ENCODE measurements around the gene LOC128125822.

DNA sequence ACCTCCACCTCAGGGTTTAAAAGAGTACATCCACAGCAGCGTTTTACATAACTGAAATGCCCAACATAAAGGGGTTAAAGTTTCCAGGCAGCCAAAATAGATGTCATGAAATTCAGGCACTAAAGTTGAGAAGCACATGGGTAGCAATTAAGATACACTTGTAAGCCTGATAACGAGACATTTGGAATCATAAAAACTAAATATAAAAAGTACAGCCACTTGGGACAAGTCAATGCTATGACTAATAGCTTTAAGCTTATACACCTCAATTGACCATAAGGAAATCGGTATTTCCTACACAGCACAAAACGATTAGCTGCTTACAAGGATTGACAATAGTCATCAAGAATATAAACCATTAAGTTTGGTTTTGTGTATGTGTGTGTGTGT is 11.8 kb downstream of the LOC128125822 start:
- TF ChIP-seq, protein P1, sequence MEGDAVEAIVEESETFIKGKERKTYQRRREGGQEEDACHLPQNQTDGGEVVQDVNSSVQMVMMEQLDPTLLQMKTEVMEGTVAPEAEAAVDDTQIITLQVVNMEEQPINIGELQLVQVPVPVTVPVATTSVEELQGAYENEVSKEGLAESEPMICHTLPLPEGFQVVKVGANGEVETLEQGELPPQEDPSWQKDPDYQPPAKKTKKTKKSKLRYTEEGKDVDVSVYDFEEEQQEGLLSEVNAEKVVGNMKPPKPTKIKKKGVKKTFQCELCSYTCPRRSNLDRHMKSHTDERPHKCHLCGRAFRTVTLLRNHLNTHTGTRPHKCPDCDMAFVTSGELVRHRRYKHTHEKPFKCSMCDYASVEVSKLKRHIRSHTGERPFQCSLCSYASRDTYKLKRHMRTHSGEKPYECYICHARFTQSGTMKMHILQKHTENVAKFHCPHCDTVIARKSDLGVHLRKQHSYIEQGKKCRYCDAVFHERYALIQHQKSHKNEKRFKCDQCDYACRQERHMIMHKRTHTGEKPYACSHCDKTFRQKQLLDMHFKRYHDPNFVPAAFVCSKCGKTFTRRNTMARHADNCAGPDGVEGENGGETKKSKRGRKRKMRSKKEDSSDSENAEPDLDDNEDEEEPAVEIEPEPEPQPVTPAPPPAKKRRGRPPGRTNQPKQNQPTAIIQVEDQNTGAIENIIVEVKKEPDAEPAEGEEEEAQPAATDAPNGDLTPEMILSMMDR (IDR thresholded peaks at IDR 0.05): no peak
- TF ChIP-seq POLR2A (IDR thresholded peaks at IDR 0.05): peak; percentile 34

All from right lobe of liver (tissue), 4 donors.